Right lobe of liver (tissue), 4 donors: ENCODE results near the gene ANO2.

Experiments
- POLR2A ChIP-seq: fragments of 450-650 bp; IDR thresholded peaks from one replicate; pipeline ENCODE4 v1.6.1; 2017; ENCODE audit warnings: antibody characterized with exemption, mild to moderate bottlenecking
- TF ChIP-seq, protein P1 (sequence below), 4 donors: fragments of 200-600 bp in 3 of 4; fragments of 450-650 bp in 1 of 4; IDR thresholded peaks; one replicate each; pipeline versions ENCODE4 v1.5.1 to v1.8.0; 2016 to 2022; ENCODE audit warnings: antibody characterized with exemption in 4 of 4, mild to moderate bottlenecking in 2 of 4
- donor health status: DM: no; HTN: no; CAD: no.
- donor health status: DM: no; HTN: no; CAD: no.
- donor health status: DM: no; HTN: yes; CAD: no.

DNA sequence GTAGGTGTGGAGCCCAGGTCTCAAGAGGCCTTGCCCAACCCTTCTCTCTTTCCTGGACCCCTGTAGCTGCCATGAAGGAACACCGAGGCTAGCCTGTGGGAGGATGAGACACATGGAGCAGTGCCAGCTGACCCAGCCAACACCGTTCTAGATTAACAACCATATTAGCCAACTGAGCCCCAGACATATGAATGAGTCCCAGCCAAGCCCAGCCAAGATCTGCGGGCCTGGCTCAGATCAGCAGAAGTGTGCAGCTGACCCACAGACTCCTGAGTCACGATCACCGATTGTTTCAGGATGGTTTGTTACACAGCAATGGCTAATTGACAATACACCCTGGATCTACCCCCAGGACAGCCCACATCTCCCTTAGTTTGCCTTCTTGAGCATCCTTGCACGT is 431.0 kb downstream of the ANO2 start:
- TF ChIP-seq, protein P1, sequence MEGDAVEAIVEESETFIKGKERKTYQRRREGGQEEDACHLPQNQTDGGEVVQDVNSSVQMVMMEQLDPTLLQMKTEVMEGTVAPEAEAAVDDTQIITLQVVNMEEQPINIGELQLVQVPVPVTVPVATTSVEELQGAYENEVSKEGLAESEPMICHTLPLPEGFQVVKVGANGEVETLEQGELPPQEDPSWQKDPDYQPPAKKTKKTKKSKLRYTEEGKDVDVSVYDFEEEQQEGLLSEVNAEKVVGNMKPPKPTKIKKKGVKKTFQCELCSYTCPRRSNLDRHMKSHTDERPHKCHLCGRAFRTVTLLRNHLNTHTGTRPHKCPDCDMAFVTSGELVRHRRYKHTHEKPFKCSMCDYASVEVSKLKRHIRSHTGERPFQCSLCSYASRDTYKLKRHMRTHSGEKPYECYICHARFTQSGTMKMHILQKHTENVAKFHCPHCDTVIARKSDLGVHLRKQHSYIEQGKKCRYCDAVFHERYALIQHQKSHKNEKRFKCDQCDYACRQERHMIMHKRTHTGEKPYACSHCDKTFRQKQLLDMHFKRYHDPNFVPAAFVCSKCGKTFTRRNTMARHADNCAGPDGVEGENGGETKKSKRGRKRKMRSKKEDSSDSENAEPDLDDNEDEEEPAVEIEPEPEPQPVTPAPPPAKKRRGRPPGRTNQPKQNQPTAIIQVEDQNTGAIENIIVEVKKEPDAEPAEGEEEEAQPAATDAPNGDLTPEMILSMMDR (IDR thresholded peaks at IDR 0.05), result no peak
- no peak for TF ChIP-seq POLR2A
